ENCODE results near the gene CCDC88B.

Gene CCDC88B

DNA sequence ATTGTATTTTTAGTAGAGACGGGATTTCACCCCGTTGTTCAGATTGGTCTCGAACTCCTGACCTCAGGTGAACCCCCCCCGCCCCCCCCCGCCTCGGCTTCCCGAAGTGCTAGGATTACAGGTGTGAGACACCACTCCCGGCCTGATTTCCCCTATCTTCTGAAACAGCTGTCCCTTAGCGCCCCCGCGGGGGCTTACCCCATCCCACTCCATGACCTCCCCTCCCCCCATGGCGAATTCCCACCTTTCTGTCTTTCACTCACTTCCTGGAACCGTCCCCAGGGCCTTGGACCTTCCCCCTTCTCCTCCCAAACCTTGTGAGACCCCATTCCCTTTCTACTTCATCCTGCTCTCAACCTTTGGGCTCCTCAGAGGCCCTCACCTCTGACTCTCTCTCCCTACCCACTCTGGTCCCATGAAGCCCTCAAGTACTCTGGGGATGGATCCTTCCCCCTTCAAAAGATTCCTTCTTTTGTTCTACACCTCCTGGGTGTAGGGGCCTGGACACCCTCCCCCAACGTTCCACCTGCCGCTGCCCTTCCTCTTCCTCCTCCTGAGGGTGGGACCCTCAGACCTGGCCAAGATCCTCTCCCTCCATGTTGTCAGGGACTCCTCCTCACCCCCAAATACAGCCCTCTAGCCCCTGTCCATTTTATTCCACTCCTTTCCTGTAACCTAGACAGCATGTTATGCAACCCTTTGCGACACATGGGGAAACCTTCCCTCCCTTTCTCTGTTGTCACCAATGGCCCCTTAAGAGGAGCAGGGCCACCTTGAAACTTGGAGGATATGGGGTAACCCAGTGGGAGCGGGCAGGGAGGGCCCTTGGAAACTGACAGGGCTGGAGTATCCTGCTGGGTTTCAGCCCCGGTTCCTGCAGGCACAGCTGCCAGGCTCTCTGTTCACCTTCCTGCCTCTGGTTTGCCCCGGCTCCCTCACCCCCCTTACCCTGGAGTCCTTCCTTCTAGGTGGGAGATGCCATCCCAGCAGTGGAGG, 20.9 kb upstream of the CCDC88B start:
- TF ChIP-seq FOXP2 (optimal IDR thresholded peaks at IDR 0.05; ENCODE audit: borderline replicate concordance, extremely low read depth, extremely low read length, insufficient read depth) = no peak
- TF ChIP-seq SIN3A (IDR thresholded peaks at IDR 0.05; ENCODE audit: borderline replicate concordance, insufficient read depth, low read length) = no peak
- no peak for TF ChIP-seq POLR2AphosphoS5 (IDR thresholded peaks at IDR 0.05; ENCODE audit: low read depth, low read length)
- TF ChIP-seq, protein P1, sequence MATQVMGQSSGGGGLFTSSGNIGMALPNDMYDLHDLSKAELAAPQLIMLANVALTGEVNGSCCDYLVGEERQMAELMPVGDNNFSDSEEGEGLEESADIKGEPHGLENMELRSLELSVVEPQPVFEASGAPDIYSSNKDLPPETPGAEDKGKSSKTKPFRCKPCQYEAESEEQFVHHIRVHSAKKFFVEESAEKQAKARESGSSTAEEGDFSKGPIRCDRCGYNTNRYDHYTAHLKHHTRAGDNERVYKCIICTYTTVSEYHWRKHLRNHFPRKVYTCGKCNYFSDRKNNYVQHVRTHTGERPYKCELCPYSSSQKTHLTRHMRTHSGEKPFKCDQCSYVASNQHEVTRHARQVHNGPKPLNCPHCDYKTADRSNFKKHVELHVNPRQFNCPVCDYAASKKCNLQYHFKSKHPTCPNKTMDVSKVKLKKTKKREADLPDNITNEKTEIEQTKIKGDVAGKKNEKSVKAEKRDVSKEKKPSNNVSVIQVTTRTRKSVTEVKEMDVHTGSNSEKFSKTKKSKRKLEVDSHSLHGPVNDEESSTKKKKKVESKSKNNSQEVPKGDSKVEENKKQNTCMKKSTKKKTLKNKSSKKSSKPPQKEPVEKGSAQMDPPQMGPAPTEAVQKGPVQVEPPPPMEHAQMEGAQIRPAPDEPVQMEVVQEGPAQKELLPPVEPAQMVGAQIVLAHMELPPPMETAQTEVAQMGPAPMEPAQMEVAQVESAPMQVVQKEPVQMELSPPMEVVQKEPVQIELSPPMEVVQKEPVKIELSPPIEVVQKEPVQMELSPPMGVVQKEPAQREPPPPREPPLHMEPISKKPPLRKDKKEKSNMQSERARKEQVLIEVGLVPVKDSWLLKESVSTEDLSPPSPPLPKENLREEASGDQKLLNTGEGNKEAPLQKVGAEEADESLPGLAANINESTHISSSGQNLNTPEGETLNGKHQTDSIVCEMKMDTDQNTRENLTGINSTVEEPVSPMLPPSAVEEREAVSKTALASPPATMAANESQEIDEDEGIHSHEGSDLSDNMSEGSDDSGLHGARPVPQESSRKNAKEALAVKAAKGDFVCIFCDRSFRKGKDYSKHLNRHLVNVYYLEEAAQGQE (IDR thresholded peaks at IDR 0.05; ENCODE audit: insufficient read depth in 1 of 2, low read depth in 2 of 2, low read length in 2 of 2) = no peak
- TF ChIP-seq TAF1 (IDR thresholded peaks at IDR 0.05; ENCODE audit: borderline replicate concordance, insufficient read depth, low read length) = no peak

DNA sequence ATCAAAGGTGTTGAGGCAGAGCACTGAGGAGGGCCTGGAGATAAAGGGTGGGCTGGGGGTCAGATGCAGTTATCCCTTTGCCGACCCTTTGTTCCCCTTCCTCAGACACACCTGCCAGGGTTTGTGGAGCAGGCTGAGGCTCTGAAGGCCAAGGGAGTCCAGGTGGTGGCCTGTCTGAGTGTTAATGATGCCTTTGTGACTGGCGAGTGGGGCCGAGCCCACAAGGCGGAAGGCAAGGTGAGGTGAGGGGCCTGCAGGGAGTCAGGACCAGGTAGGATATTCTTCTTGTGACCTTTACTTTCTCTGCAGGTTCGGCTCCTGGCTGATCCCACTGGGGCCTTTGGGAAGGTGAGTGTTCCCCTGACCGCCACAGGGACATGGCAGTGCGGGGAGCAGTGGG, 19.4 kb upstream of the CCDC88B start:
- TF ChIP-seq POLR2AphosphoS5 (IDR thresholded peaks at IDR 0.05; ENCODE audit: low read depth, low read length) (no peak), SIN3A (IDR thresholded peaks at IDR 0.05; ENCODE audit: borderline replicate concordance, insufficient read depth, low read length) (no peak), FOXP2 (optimal IDR thresholded peaks at IDR 0.05; ENCODE audit: borderline replicate concordance, extremely low read depth, extremely low read length, insufficient read depth) (no peak), TAF1 (IDR thresholded peaks at IDR 0.05; ENCODE audit: borderline replicate concordance, insufficient read depth, low read length) (no peak)
- TF ChIP-seq, protein P1 (IDR thresholded peaks at IDR 0.05; ENCODE audit: insufficient read depth in 1 of 2, low read depth in 2 of 2, low read length in 2 of 2) = no peak

DNA sequence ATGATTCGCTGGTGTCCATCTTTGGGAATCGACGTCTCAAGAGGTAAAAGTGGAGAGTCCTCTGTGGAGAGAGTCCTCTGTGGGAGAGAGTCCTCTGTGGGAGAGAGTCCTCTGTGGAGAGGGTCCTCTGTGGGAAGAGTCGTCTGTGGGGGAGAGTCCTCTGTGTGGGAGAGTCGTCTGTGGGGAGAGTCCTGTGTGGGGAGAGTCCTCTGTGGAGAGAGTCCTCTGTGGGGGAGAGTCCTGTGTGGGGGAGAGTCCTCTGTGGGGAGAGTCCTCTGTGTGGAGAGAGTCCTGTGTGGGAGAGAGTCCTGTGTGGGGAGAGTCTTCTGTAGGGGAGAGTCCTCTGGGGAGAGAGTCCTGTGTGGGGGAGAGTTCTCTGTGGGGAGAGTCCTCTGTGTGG, 19.0 kb upstream of the CCDC88B start:
- TF ChIP-seq POLR2AphosphoS5 (IDR thresholded peaks at IDR 0.05; ENCODE audit: low read depth, low read length) (no peak), SIN3A (IDR thresholded peaks at IDR 0.05; ENCODE audit: borderline replicate concordance, insufficient read depth, low read length) (no peak), FOXP2 (optimal IDR thresholded peaks at IDR 0.05; ENCODE audit: borderline replicate concordance, extremely low read depth, extremely low read length, insufficient read depth) (no peak), TAF1 (IDR thresholded peaks at IDR 0.05; ENCODE audit: borderline replicate concordance, insufficient read depth, low read length) (no peak)
- TF ChIP-seq, protein P1 (IDR thresholded peaks at IDR 0.05; ENCODE audit: insufficient read depth in 1 of 2, low read depth in 2 of 2, low read length in 2 of 2) = no peak

DNA sequence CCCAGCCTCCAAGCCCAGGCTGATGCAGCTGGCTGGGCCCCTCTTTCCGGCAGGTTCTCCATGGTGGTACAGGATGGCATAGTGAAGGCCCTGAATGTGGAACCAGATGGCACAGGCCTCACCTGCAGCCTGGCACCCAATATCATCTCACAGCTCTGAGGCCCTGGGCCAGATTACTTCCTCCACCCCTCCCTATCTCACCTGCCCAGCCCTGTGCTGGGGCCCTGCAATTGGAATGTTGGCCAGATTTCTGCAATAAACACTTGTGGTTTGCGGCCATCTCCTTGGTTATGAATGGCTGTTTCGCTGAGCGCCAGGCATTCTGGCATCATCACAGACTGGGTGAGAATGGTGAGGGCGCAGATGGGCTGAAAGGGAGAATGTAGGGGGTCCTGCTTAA, 18.5 kb upstream of the CCDC88B start:
- TF ChIP-seq SIN3A (IDR thresholded peaks at IDR 0.05; ENCODE audit: borderline replicate concordance, insufficient read depth, low read length) (no peak), POLR2AphosphoS5 (IDR thresholded peaks at IDR 0.05; ENCODE audit: low read depth, low read length) (no peak)
- TF ChIP-seq, protein P1 (IDR thresholded peaks at IDR 0.05; ENCODE audit: insufficient read depth in 1 of 2, low read depth in 2 of 2, low read length in 2 of 2) = no peak

All from PFSK-1 (cell line).